DOHH2 (cell line): Measurements from ENCODE around the gene CDK5RAP3.
"Not testable (repeated sequence)": the region's sequence is repeated elsewhere in the genome, so short reads cannot be mapped to it uniquely, and the experiment has no call there.

Experiments
- H3F3A ChIP-seq: fragments of 200-600 bp; sonication (generic), shearing (Covaris generic); 2 replicates; pipeline ENCODE4 v1.6.0; 2016; ENCODE audit warnings: antibody characterized with exemption, mild to moderate bottlenecking; ENCODE audit not compliant: control insufficient read depth, insufficient read depth
- H3K27ac ChIP-seq: fragments of 200-600 bp; sonication (generic); 2 replicates; pipeline ENCODE4 v1.5.1; 2014; ENCODE audit warnings: low read depth, mild to moderate bottlenecking, low read length, moderate library complexity
- H3K27me3 ChIP-seq: fragments of 200-600 bp; sonication (generic); 2 replicates; pipeline ENCODE4 v1.6.1; 2014; ENCODE audit warnings: mild to moderate bottlenecking, low read length, mixed read lengths; ENCODE audit not compliant: control insufficient read depth
- H3K36me3 ChIP-seq: fragments of 200-600 bp; sonication (generic); 2 replicates; pipeline ENCODE4 v1.6.1; 2014; ENCODE audit warnings: mild to moderate bottlenecking, low read length, moderate library complexity, mixed read lengths; ENCODE audit not compliant: control insufficient read depth
- H3K4me1 ChIP-seq: fragments of 200-600 bp; sonication (generic); 2 replicates; pipeline ENCODE4 v1.6.1; 2014; ENCODE audit warnings: mild to moderate bottlenecking, low read length, mixed read lengths; ENCODE audit not compliant: control insufficient read depth
- H3K4me2 ChIP-seq: fragments of 200-600 bp; sonication (generic); 2 replicates; pipeline ENCODE4 v1.6.0; 2014; ENCODE audit warnings: mild to moderate bottlenecking, low read length, moderate library complexity
- H3K4me3 ChIP-seq: fragments of 200-600 bp; sonication (generic); 2 replicates; pipeline ENCODE4 v1.5.1; 2014; ENCODE audit warnings: mild to moderate bottlenecking, low read length, mixed read lengths
- H3K79me2 ChIP-seq: fragments of 200-600 bp; sonication (generic); 2 replicates; pipeline ENCODE4 v1.6.1; 2014; ENCODE audit warnings: mild to moderate bottlenecking, low read length, mixed read lengths; ENCODE audit not compliant: control insufficient read depth
- H3K9me2 ChIP-seq: fragments of 200-600 bp; sonication (generic); replicated peaks from 2 replicates; pipeline ENCODE4 v1.6.1; 2014; ENCODE audit warnings: mild to moderate bottlenecking, low read length, mixed read lengths; ENCODE audit not compliant: control insufficient read depth
- H3K9me3 ChIP-seq: fragments of 200-600 bp; sonication (generic); 2 replicates; pipeline ENCODE4 v1.6.1; 2014; ENCODE audit warnings: antibody characterized with exemption, low read length, mixed read lengths; ENCODE audit not compliant: control insufficient read depth, insufficient read depth
- H4K20me1 ChIP-seq: fragments of 200-600 bp; sonication (generic); 2 replicates; pipeline ENCODE4 v1.6.0; 2014; ENCODE audit warnings: low read depth, mild to moderate bottlenecking, antibody characterized with exemption, low read length, moderate library complexity; ENCODE audit not compliant: control insufficient read depth, insufficient read depth
- CTCF ChIP-seq: fragments of 200-600 bp; sonication (generic); IDR thresholded peaks from one replicate; pipeline ENCODE4 v1.5.1; 2014; ENCODE audit warnings: antibody characterized with exemption, mild to moderate bottlenecking, low read depth, low read length; ENCODE audit not compliant: poor library complexity, severe bottlenecking
- EZH2phosphoT487 ChIP-seq: fragments of 200-600 bp; sonication (generic); IDR thresholded peaks from 2 replicates; pipeline ENCODE4 v1.6.1; 2017; ENCODE audit warnings: borderline replicate concordance, mild to moderate bottlenecking, antibody characterized with exemption, low read length, moderate library complexity, mixed read lengths

The CDK5RAP3 gene

GRCh38 chr17:47986520-47986919 is 15.6 kb downstream of the CDK5RAP3 start:
- Histone ChIP-seq H3K79me2 (no peaks in the 10 kb centered on the region), H3K27ac (no peak overlapping the region), H3K27me3 (no peaks in the 10 kb centered on the region), H3K4me1 (no peaks in the 10 kb centered on the region), H3K4me3 (no peak overlapping the region), H3K36me3 (peaks cover 19% of the 10 kb centered on the region), H3F3A (no peaks in the 10 kb centered on the region), H3K9me3 (no peaks in the 10 kb centered on the region), H4K20me1 (no peaks in the 10 kb centered on the region), H3K9me2 (no peaks in the 10 kb centered on the region), H3K4me2 (no peak overlapping the region)
- no peak for TF ChIP-seq CTCF
- no peak for TF ChIP-seq EZH2phosphoT487

DNA sequence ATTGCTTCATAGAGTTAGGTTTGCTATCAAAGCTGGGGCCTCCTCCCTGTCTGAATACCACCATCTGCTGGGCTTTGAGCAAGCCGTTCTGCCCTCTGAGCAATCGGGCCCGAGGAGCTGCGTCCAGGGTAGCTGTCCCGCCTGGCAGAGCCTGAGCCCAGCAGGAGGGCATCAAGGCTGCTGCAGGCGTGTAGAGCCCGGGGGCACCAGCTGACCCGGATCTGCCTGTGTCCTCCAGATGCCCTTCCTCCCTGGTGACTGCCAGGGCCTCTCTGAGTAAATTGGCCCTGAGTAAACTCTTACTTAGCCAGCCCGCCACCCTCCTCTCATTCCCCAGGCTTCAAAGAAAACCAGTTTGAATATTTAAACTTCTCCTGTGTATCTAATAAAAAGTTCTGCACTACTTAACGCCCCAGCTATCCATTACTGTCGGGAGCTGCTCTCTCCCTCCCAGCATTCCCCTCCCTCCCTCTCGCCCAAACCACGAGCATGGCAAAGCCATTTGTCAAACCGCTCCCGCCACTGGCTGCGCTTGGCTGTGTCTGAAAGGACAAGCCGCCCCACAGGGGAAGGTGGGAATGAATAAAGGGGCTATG is 16.4 kb downstream of the CDK5RAP3 start:
- no peaks in the 10 kb centered on the region for H3K27me3 ChIP-seq
- H3K27ac ChIP-seq, result no peak overlapping the region
- H3K36me3 ChIP-seq, result peaks cover 12% of the 10 kb centered on the region; the same call in 1 of the 2 replicates
- no peak overlapping the region for H3K4me2 ChIP-seq
- H3K9me2 ChIP-seq, result no peaks in the 10 kb centered on the region
- H4K20me1 ChIP-seq, result no peaks in the 10 kb centered on the region
- H3F3A ChIP-seq, result no peaks in the 10 kb centered on the region
- no peak for TF ChIP-seq EZH2phosphoT487
- no peak for TF ChIP-seq CTCF
- no peaks in the 10 kb centered on the region for H3K4me1 ChIP-seq
- H3K79me2 ChIP-seq, result no peaks in the 10 kb centered on the region
- H3K4me3 ChIP-seq, result no peak overlapping the region
- H3K9me3 ChIP-seq, result no peaks in the 10 kb centered on the region

DNA sequence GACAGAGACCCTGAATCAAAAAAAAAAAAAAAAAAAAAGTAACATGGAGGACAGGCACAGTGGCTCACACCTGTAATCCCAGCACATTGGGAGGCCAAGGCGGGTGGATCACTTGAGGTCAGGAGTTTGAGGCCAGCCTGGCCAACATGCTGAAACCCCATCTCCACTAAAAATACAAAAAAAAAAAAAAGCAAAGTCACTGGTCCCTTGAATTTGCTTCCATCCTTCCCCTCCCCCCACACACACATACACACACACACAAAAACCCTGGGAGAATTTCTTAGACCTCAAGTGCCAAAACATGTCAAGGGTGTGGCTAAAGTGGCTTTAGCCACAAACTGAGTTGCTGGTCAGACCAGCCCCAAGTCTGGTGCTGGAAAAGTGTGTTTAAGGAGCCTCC is 17.5 kb downstream of the CDK5RAP3 start:
- not testable (repeated sequence) for H3K27ac ChIP-seq, H3K4me3 ChIP-seq, H3K4me1 ChIP-seq, H3K9me3 ChIP-seq, H3K36me3 ChIP-seq, H3K4me2 ChIP-seq, H3K27me3 ChIP-seq, H3K9me2 ChIP-seq, H3K79me2 ChIP-seq, H4K20me1 ChIP-seq, H3F3A ChIP-seq

DNA sequence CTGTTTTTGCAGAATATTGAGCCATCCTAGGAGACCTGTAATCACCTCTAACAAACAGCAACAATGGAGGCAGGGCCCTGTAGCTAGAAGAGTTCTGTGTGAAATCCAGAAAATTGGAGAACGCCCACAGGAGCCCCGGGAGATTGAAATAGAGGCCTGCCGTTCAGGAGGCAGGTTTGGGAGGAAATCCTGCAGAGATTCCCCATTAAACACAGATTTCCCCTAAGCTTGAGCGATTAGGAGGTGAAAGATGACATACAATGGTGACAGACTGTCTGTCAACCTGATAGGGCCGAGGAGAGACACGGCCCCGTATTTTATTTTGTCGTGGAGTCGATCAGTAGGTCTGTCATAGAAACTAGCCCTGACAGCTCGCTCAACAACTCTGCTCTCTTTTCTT is 18.2 kb downstream of the CDK5RAP3 start:
- no peaks in the 10 kb centered on the region for H3K79me2 ChIP-seq
- no peak overlapping the region for H3K4me3 ChIP-seq
- H3K27ac ChIP-seq, result no peak overlapping the region
- H3K36me3 ChIP-seq, result no peaks in the 10 kb centered on the region; the same call in 1 of the 2 replicates
- H3K4me1 ChIP-seq, result no peaks in the 10 kb centered on the region
- H3K9me2 ChIP-seq, result no peaks in the 10 kb centered on the region
- H3K9me3 ChIP-seq, result no peaks in the 10 kb centered on the region
- no peaks in the 10 kb centered on the region for H3F3A ChIP-seq
- H3K4me2 ChIP-seq, result no peak overlapping the region
- TF ChIP-seq CTCF, result no peak
- TF ChIP-seq EZH2phosphoT487, result no peak
- no peaks in the 10 kb centered on the region for H4K20me1 ChIP-seq
- peaks cover 3% of the 10 kb centered on the region for H3K27me3 ChIP-seq
